CD4-positive, alpha-beta T cell treated with Interleukin-12 subunit alpha and Interleukin-12 subunit beta, for 1 hour (primary cell): ENCODE data around the gene PLXND1.
"Not testable (repeated sequence)": the region's sequence is repeated elsewhere in the genome, so short reads cannot be mapped to it uniquely, and the experiment has no call there.

Experiments used
- DNase-seq: peaks from one replicate; pipeline ENCODE4 v3.0.0-alpha.2; 2020

PLXND1 gene

DNA sequence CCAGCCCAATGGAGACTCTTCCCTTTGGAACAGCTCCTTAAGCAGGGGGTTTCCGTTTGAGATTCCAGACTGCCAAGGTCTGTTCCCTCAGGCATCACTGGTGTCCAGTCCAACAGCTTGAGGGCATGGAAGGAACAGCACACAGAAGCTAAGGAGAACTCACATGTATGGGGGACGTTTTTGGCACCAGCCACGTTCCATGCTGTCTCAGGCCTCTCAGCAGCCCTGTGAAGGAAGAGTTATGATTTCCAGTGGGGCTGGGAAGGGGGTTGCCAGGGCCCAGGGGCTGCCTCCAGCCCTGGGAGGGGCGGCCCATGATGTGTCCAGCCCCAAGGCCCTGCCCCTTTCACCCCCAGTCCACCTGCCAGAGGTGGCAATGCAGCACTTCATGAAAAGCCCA lies 85.5 kb downstream of the PLXND1 start:
- DNase-seq, result no peak

DNA sequence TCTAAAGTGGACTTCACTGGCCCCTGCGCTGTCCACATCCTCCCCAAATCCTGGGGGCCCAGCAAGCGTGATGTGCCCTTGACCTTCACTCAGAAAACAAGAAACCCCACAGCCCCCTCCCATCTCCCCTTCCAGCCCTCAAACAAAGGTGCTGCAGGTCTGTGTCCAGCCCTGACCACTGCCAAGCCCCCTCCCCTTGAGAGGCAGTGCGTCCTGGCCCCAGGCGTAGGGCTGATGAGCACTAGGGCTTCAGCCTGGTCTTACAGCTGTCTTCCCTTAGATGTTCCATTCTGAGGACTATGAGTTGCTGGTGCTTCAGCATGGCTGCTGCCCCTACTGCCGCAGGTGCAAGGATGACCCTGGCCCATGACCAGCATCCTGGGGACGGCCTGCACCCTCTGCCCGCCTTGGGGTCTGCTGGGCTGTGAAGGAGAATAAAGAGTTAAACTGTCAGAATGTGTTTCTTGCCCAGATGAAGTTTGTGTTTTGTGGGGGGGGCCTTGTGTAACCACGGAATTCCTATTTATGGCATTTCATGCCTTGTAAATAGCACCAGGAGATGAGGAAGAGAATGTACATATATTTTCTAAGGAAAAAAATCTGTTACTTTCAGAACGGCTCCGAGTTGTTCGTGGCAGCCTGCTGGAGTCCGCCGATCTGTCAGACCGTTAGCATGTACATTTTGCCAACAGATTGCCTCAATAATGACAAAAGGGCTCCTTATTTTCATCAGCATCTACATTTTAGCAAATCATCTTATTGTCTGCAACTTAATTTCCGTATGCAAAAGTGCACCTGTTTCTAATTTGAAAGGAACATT lies 86.4 kb downstream of the PLXND1 start:
- no peak for DNase-seq

DNA sequence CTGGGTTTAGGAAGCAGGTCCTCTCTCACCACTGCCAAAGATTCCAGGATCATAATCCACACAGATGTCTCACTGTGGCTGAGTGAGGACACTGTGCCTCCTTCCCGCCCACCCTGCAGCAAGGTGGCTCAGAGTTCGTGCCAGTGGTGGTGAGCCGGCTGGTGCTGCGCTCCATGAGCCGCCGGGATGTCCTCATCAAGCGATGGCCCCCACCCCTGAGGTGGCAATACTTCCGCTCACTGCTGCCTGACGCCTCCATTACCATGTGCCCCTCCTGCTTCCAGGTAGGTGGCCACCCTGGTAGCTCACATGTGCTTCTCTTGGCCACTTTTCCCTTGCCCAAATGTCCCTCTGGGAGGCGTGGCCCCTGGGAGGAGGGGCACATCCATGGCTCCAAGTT lies 87.0 kb downstream of the PLXND1 start:
- no peak for DNase-seq

DNA sequence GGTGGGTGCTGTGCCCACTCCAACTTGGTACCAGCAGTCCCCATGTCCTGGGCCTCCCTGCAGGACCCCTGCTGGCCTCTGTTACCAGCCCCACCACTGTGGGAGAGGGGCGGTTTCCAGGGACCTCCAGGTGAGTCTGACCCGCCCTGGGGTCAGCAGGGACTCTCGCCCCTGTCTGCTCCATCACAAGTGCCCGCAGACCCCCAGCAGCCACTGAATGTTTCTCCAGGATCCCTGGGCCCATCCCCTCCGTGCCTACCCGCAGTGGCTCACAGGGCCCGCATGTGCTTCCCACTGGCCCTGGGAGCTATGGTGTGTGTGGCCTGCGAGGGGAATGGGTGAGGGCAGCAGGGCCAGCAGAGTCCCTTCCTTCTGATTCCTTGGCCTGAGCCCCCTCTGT lies 87.9 kb downstream of the PLXND1 start:
- DNase-seq, result no peak

DNA sequence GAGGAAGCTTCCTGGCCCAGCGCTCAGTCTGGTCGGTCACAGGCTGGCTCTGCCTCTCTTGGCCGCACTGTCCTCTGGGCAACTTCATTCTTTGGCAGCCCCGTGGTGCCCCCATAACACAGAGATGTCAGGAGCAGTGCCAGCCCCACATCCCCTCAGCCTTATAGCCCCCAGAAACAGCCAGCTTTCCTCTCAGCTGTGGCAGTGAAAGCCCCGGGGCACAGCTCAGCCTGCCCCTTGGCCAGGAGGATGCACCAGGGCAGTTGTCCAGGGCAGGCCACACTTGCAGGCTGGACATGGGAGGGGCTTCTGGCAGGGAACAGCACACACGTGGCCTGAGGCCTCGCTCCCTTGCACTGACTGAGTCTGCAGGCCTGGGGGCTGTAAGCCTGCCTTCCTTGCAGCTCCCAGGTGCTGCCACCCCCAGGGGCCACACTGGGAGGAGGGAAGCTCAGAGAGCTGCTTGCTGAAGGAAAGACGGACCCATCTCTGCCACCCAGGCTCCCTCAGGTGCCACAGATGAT lies 88.4 kb downstream of the PLXND1 start:
- no peak for DNase-seq

DNA sequence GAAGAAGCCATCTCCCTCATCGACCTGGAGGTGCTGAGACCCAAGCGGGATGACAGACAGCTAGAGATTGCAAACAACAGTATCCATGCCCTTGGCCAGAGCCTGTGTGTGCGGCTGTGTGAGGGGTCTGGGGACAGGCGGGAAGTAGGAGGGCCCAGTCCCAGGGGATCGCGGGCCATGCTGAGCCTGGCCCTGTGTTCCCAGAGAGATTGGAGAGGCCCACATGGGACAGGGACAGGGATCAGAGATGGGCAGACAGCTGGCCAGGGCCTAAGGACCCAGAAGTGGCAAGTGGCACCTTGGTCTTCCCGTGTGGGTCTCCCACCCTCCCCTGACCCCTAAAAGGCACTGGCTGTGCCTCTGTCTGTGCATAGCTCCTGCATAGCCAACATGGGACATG lies 89.0 kb downstream of the PLXND1 start:
- DNase-seq, result no peak

DNA sequence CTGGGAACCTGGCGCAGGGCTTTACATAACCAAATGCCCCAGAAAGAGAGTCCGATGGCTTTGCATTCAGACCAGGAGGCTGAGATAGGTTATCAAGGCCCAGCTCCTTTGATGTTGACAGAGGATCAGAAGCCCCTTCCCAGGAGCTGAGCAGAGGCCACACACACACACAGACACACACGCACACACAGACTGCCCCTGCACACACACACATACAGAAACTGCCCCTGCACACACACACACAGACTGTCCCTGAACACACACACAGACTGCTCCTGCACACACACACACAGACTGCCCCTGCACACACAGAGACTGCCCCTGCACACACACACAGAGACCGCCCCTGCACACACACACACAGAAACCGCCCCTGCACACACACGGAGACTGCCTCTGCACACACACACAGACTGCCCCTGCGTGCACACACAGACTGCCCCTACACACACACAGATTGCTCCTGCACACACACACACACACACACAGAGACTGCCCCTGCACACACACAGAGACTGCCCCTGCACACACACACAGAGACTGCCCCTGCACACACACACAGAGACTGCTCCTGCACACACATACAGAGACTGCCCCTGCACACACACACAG lies 90.5 kb downstream of the PLXND1 start:
- DNase-seq, result not testable (repeated sequence)

DNA sequence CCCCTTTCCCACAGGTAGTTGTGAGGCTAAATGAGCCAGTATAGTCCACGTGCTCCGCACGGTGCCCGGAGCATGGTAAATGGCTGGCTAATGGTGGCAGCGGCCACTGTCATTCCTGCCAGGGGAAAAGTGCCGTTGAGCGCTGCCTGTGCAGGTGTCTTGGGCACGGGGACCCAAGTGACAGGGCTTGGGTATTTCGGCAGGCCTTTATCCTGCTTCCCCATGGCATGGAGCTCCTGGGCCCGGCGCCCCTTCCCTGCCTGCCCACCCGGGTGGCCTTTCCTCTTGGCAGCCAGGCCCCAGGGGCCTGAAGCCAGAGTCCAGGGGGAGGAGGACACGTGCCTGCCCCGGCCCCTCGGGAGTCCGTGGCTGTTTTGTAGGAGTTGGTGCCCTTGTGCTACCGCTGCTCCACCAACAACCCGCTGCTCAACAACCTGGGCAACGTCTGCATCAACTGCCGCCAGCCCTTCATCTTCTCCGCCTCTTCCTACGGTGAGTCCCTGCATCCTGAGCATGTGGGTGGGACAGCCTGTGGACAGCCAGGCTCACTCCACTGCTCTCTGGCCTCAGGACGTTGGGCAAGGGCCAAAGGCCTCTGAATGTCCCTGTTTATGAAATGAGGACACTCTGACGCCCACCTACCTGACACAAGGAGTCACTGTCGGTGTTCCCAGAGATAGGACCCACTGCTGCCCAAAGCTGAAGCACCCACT lies 91.2 kb downstream of the PLXND1 start:
- not testable (repeated sequence) for DNase-seq

DNA sequence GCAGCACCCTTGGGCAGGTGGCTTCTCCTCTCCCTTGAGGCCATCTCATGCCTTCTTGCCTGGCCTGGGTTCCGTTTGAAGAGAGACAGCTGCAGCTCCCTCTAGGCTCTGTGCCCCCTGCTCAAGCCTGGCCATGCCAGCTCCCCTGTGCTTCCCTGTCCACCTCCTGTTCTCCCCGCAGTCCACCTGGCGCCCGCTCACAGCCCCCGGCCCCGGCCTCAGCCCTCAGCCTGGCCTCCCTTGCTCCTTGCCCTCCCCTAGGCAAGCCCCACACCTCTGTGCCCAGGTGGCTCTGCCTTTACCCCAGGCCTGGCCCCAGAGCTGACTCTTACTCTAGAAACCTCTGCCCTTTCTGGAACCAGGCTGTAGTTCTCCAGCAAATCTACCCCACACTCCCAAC lies 91.9 kb downstream of the PLXND1 start:
- no peak for DNase-seq

DNA sequence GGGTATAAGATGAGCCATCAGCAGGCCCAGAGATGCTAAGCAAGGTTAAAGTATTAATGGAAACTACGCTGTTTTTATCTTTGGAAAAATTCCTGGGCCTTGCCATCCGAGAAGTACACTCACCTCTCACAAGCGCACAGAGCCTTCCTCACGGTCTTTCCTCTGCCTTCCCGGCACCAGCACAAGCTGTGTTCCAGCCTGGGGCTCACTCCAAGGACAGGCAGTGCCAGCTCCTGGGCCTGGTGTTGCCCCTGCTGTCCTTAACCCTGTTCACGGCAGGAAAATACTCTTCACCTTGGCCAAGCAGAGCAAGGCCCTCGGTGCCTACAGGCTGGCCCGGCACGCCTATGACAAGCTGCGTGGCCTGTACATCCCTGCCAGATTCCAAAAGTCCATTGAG lies 92.4 kb downstream of the PLXND1 start:
- DNase-seq, result no peak

DNA sequence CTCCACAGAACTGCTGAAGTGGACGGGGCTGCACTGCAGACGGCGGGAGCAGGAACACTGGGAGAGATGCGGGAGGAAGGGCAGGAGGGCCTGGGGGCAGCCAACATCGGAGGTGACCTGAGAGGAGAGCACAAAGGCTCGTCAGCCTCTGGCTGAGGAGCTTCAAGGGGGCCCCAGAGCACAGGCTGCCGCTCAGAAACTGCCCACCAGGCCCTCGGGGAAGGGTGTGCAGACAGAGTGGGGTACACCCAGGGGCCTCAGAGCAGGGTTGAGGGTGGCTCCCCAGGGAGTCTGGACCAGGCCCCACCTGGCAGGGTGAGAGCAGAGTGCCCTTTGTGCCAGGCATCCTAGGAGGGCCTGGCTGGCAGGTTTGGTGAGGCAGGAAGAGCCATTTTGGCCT lies 92.8 kb downstream of the PLXND1 start:
- DNase-seq, result no peak

DNA sequence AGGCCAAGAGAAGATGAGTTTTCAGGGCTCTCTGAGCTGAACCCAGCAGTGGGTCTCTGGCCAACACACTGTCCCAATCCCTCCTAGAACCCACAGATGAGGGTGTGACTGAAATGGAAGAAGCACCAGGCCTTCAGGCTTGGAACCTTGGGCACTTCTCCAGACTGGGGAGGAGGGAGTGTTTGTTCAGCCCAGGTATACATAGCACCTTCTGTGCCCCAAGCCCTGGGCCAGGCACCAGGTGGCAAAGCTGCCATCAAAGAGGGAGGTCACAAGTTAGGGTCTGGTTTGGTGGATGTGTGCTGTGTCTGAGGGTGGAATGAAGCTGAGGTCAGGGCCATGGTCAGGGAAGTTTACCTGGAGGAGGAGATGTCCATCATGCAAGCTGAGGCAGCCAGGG lies 93.9 kb downstream of the PLXND1 start:
- DNase-seq, result no peak

DNA sequence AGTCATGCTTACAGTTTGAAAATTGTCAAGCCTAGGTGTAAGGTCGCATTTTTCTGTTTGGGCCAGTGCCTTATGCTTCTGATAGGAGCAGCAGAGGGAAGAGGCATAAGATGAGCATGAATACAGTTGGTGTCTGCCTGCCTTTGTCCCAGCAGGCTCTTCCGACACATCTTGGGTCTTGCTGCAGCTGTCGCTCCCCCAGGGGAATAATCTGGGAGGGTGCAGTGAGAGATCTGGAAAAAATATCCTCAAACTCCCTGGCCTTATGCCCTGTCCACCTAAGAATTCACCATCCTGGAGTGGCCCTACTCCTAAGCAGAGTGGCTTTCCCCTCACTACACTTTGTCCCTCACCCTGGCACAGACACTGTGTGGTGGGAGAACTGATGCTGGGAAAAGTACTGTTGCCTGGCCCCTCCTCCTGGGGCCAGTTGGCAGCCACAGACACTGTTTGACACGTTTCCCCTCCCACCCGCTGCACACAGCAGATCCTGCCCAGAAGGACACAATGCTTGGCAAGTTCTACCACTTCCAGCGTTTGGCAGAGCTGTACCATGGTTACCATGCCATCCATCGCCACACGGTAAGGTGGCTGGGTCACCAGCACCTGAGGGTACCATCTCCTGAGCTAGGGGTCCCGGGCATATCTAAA lies 99.2 kb downstream of the PLXND1 start:
- DNase-seq, result no peak

DNA sequence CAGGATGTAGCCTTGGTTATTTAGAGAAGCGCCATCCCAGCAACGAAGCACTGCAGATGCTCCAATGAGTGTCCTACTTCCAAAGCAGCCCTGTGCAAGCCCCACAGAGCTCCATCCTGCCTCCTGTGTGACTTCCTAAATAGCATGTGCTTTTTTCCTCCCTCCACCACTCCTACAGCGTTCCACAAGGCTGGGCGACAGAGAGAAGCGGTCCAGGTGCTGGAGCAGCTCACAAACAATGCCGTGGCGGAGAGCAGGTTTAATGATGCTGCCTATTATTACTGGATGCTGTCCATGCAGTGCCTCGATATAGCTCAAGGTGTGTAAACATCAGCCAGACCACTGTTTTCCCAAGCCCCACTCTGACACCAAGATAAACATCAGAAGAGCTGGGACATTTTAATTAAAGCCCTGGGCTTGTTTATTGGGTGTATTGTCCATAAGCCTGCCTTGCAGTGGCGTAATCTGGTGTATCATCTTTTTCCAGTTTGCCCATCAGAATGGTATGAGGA lies 100.2 kb downstream of the PLXND1 start:
- DNase-seq, result no peak

DNA sequence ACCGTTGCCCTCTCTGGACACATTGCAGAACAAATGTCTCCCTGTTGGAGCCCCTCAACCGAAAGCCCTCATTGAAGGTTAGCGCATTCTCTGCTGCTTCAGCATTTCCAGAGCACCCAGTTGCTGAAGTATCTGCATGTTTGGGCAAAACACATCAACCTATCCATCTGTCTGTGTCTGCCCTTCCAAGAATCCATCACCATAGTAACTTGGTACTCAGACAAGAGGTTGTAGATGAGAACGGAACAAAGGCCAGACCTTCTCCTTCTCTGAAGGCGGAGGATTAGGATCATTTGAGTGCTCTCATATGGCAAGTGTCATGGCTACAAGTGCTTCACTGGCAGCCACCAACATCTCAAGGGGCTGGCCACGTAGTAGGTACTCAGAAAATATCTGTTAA lies 101.1 kb downstream of the PLXND1 start:
- DNase-seq, result no peak
